WI38 (cell line): Measurements from ENCODE around the gene ZMIZ1.

Experiments
- H3K4me3 ChIP-seq: 2 replicates; pipeline ENCODE4 v1.5.1; 2011; ENCODE audit warnings: low read depth, mild to moderate bottlenecking, control low read depth, low read length
- TF ChIP-seq, protein P1 (sequence below): IDR thresholded peaks from 2 replicates; pipeline ENCODE4 v1.5.1; 2012; ENCODE audit warnings: low read depth, mild to moderate bottlenecking, control low read depth, low read length

ZMIZ1 gene

DNA sequence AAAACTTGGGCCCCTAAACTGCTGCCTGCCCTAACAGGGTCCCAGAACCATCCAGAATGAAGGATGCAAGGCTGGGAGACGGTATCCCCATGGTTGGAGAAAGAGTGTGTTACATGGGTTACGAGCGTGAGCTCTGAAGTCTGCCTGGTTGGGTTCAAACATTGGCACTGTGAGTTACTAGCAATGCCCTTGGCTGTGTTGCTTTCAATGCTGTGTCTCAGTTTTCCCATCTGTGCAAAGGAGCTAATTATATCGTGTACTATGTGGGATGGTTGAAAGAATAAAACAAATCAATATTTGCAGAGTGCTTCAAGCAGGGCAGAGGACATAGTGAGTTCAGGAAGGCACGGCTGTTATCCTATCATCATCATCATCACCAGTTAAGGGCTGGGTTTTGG lies 114.7 kb downstream of the ZMIZ1 start:
- H3K4me3 ChIP-seq: no peak overlapping the region
- TF ChIP-seq, protein P1, sequence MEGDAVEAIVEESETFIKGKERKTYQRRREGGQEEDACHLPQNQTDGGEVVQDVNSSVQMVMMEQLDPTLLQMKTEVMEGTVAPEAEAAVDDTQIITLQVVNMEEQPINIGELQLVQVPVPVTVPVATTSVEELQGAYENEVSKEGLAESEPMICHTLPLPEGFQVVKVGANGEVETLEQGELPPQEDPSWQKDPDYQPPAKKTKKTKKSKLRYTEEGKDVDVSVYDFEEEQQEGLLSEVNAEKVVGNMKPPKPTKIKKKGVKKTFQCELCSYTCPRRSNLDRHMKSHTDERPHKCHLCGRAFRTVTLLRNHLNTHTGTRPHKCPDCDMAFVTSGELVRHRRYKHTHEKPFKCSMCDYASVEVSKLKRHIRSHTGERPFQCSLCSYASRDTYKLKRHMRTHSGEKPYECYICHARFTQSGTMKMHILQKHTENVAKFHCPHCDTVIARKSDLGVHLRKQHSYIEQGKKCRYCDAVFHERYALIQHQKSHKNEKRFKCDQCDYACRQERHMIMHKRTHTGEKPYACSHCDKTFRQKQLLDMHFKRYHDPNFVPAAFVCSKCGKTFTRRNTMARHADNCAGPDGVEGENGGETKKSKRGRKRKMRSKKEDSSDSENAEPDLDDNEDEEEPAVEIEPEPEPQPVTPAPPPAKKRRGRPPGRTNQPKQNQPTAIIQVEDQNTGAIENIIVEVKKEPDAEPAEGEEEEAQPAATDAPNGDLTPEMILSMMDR: no peak

DNA sequence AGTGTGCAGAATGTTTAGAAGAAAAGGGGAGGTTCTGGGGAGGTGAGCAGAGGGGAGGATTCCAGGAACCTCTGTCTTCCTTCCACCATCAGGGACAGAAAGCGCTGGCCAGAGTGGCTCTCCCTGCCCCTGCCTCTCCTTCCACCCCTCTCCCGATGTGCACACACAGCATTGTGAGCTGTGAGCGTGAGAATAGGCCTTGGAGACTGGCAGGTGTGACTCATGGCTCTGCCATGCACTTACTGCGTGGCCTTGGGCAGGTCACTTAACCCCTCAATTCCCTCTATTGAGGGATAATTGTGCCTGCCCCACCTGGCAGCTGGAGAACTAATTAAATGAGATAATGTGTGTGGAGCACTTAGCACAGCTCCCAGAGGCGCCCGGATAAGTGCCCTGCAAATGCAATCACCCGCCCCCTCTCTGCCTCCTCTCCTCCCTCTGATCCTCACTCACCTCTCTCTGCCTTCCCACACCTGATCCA lies 115.4 kb downstream of the ZMIZ1 start:
- TF ChIP-seq, protein P1: no peak
- H3K4me3 ChIP-seq: no peak overlapping the region

DNA sequence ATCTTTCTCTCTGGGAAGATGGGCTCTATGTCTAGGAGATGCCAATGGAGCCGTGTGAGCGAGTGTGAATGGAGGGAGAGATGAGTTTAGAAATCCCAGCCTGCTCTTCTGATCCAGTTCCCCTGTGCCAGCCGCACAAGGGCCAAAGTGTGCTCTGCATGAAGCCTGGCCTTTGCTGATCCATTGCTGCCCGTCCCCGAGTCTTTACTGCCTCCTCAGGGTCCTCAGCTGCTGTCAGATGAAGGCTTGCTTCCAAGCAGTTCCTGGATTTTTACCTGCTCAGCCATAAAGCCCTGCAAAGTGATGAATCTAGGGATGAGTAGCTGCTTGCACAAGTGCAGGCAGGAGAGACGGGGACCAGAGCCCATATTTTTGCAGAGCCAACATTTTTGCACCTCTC lies 115.9 kb downstream of the ZMIZ1 start:
- no peak overlapping the region for H3K4me3 ChIP-seq
- TF ChIP-seq, protein P1: no peak

DNA sequence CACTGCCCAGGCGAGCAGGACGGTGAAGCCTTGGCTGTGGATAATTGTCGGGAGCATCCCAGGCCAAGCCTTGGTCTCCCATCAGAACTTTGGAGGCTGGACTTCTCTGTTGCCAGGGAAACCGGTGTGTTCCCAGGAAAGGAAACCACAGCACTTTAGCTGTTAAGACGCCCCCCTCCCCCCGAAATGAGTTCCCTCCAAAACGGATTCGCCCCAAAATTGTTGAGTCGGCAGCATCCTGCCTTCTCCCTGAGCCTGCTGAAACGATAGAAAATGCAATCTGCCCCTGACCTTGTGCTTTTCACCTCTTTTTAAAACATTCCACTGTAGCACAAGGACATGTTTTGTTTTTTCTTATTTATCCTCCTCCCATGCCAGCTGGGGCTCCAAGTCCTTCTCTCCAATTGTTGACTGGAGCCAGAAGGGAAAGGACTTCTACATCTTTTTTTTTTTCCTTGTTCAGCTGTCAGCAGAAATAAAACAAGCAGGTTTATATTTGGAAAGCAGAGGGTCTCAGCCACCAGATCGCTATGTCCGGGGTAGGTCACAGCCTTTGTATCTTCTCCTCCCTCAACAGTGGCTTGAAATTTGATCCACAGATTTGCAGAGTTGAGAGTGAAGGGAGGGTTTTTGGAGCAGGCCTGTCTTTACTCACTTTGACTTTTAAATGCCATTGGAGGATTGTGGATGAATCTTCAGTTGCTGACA lies 116.5 kb downstream of the ZMIZ1 start:
- TF ChIP-seq, protein P1: no peak
- no peak overlapping the region for H3K4me3 ChIP-seq

DNA sequence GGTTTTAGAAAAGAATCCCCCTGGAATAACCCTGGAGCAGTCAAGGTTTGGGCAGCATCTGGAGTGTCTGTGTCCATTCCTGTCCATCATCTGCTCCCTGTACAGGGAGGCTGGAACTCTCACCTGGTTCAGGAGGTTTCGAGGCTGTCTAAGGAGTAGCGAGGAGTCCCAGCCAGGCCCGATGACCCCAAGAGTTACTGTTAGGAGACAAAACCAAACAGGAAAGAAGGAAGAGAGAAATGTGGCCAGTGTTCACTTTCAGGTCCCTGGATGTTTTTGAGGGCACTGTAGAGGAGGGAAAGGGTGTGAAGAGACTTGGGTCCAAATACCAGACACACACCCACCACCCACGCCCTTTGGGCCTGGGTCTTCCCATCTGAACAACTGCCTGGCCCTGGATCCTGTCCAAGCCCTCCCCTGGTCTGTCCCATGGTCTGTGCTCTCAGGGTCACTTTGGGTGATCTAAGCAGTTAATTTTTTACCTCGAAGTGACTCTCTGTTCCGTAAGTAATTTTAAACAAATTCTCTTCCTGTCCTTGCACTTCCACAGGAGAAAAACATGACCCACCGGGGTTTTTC lies 117.1 kb downstream of the ZMIZ1 start:
- TF ChIP-seq, protein P1: no peak
- no peak overlapping the region for H3K4me3 ChIP-seq

DNA sequence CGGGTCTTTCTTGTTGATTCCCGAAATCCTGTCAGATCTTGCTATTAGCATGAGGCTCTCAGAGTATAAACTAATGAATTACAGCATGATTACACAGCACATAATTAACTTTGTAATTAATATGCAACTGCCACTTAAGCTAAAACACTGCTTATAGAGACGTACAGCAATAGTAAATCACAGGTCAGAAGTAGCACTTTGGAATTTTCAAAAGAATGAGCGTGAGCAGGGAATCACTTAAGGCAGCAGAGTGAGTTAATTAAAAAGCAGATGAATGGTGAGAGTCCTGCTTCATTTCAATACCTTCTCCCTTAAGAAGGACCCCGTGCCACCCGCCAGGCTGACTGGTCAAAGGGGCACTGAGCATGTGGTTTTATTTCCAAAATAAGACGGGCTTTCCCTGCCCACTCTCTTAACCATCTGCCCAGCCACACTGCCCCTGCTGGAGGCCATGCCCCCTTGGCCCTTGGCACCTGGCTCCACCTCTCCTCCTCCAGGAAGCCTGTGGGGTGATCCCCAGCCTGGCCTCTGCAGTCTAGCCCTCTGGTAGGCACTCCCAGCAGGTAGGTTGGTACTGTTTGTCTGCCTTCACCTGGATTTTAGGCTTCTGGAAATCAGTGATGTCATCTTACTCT lies 117.8 kb downstream of the ZMIZ1 start:
- no peak overlapping the region for H3K4me3 ChIP-seq
- TF ChIP-seq, protein P1: no peak
